IPS-15b (cell line): ENCODE measurements around the gene LDAF1.
"Not testable (repeated sequence)": the region's sequence is repeated elsewhere in the genome, so short reads cannot be mapped to it uniquely, and the experiment has no call there.

ENCODE experiments used
- H3K27me3 ChIP-seq: one replicate; pipeline ENCODE4 v1.6.1; 2013; ENCODE audit warnings: low read length; ENCODE audit not compliant: control insufficient read depth, insufficient read depth
- H3K36me3 ChIP-seq: one replicate; pipeline ENCODE4 v1.6.1; 2013; ENCODE audit warnings: low read length; ENCODE audit not compliant: control insufficient read depth, insufficient read depth
- H3K4me1 ChIP-seq: one replicate; pipeline ENCODE4 v1.6.1; 2013; ENCODE audit warnings: mild to moderate bottlenecking, low read length; ENCODE audit not compliant: control insufficient read depth, insufficient read depth
- H3K4me3 ChIP-seq: one replicate; pipeline ENCODE4 v1.5.1; 2013; ENCODE audit warnings: low read depth, low read length
- H3K9ac ChIP-seq: one replicate; pipeline ENCODE4 v1.6.1; 2013; ENCODE audit warnings: low read depth, mild to moderate bottlenecking, low read length
- H3K9me3 ChIP-seq: one replicate; pipeline ENCODE4 v1.6.1; 2013; ENCODE audit warnings: mild to moderate bottlenecking, low read length; ENCODE audit not compliant: control insufficient read depth, insufficient read depth

Gene LDAF1

GRCh38 chr16:21184834-21185233 lies 26.4 kb downstream of the LDAF1 start:
- Histone ChIP-seq H3K27me3 (peaks cover 5% of the 10 kb centered on the region), H3K9ac (no peak overlapping the region)

GRCh38 chr16:21185659-21186325 lies 27.3 kb downstream of the LDAF1 start:
- Histone ChIP-seq H3K4me1 (peaks cover 3% of the 10 kb centered on the region), H3K9ac (no peak overlapping the region), H3K4me3 (no peak overlapping the region), H3K36me3 (peaks cover 17% of the 10 kb centered on the region), H3K9me3 (peaks cover 6% of the 10 kb centered on the region), H3K27me3 (peaks cover 5% of the 10 kb centered on the region)

More at GRCh38 chr16:21184834-21185233, 26.4 kb downstream of the LDAF1 start:
- Histone ChIP-seq H3K36me3 (peaks cover 22% of the 10 kb centered on the region), H3K4me3 (no peak overlapping the region), H3K9me3 (peaks cover 6% of the 10 kb centered on the region), H3K4me1 (peaks cover 3% of the 10 kb centered on the region)

- H3K36me3 ChIP-seq = peaks cover 12% of the 10 kb centered on the region
- peaks cover 3% of the 10 kb centered on the region for H3K4me1 ChIP-seq
- H3K4me3 ChIP-seq = no peak overlapping the region
- peaks cover 5% of the 10 kb centered on the region for H3K9me3 ChIP-seq
- peaks cover 5% of the 10 kb centered on the region for H3K27me3 ChIP-seq
- no peak overlapping the region for H3K9ac ChIP-seq
Observed at GRCh38 chr16:21186326-21186691, 27.8 kb downstream of the LDAF1 start.

GRCh38 chr16:21189311-21189710 lies 30.8 kb downstream of the LDAF1 start:
- H3K36me3 ChIP-seq = no peaks in the 10 kb centered on the region
- no peak overlapping the region for H3K4me3 ChIP-seq
- H3K9me3 ChIP-seq = no peaks in the 10 kb centered on the region
- peaks cover 3% of the 10 kb centered on the region for H3K4me1 ChIP-seq
- H3K9ac ChIP-seq = no peak overlapping the region
- H3K27me3 ChIP-seq = peaks cover 5% of the 10 kb centered on the region

DNA sequence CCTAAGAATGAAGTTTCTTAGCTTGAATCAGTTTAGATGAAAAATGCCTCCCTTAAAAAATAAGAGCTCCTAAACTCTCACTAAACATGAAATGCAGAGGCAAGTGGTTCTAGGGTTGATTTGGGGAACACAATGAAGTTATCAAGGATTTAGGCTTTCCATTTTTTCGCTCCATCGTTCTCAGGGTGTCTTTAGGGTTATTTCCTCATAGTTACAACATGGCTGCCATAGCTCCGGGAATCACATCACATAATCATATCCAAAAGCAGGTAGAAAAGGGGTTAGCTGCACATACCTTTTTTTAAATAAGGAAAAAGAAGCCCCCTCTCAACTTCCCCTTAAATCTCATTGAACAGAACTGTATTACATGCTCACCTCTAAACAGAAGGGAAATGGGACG lies 31.5 kb downstream of the LDAF1 start:
- Histone ChIP-seq H3K36me3 (no peaks in the 10 kb centered on the region), H3K4me3 (no peak overlapping the region), H3K27me3 (peaks cover 5% of the 10 kb centered on the region), H3K9ac (no peak overlapping the region), H3K9me3 (no peaks in the 10 kb centered on the region), H3K4me1 (peaks cover 3% of the 10 kb centered on the region)

DNA sequence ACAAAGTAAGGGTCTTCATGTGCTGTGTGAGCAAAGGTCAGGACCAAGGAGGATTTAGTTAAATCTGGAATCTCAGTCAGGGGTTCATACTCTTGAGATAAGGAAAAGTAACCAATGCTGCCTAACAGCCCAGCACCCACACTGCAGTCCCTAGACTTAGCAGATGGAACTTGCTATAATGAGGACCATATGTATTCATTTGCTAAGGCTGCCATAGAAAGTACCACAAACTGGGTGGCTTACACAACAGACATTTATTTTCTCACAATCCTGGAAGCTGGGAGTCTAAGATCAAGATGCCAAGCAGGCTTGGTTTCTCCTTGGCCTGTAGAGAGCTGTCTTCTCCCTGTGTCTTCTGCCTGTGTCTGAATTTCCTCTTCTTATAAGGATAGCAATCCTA lies 32.1 kb downstream of the LDAF1 start:
- no peaks in the 10 kb centered on the region for H3K36me3 ChIP-seq
- H3K4me3 ChIP-seq = no peak overlapping the region
- no peak overlapping the region for H3K9ac ChIP-seq
- H3K27me3 ChIP-seq = peaks cover 5% of the 10 kb centered on the region
- H3K9me3 ChIP-seq = no peaks in the 10 kb centered on the region
- peaks cover 3% of the 10 kb centered on the region for H3K4me1 ChIP-seq

GRCh38 chr16:21192991-21193390 lies 34.5 kb downstream of the LDAF1 start:
- H3K4me1 ChIP-seq = peaks cover 3% of the 10 kb centered on the region
- no peaks in the 10 kb centered on the region for H3K36me3 ChIP-seq
- no peaks in the 10 kb centered on the region for H3K9me3 ChIP-seq
- H3K9ac ChIP-seq = no peak overlapping the region
- H3K27me3 ChIP-seq = peaks cover 3% of the 10 kb centered on the region
- no peak overlapping the region for H3K4me3 ChIP-seq

DNA sequence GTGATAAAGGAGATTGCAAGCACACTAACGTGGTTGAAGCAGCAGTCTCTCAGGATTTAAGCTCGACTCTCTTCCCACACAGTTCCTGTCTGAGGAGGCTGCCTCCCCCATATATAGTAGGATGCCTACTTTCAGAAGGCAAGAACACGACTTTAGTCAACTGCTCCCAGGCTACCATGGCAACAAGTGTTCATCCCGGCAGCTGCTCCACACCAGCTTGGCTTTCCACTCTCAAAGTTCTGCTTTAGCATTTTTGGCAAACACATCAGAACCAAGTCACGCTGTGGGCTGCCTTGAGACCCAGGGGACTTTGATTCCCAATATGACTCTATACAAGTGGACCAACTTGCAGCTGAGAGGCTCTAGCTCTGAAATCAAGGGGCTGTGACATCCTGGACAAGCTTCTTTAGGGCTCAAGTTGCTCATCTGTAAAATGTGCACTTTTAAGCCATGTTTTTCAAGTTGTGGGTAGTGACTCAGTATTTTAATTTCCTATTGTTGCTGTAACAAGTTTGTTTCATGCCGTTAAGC lies 36.4 kb downstream of the LDAF1 start:
- no peak overlapping the region for H3K9ac ChIP-seq
- H3K4me1 ChIP-seq = no peaks in the 10 kb centered on the region

DNA sequence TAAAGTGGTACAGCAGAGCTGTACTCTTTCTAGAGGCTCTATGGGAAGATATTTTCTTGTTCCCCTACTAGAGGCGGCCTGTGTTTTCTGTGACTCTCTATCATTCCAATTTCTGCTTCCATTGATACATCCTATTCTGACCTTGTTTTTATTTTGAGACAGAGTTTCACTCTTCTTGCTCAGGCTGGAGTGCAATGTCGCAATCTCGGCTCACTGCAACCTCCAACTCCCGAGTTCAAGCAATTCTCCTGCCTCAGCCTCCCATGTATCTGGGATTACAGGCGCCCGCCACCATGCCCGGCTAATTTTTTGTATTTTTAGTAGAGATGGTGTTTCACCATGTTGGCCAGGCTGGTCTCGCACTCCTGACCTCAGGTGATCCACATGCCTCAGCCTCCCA lies 36.9 kb downstream of the LDAF1 start:
- H3K27me3 ChIP-seq, H3K36me3 ChIP-seq, H3K9me3 ChIP-seq, H3K4me1 ChIP-seq, H3K4me3 ChIP-seq, H3K9ac ChIP-seq: not testable (repeated sequence)

More for the DNA sequence above, 36.4 kb downstream of the LDAF1 start:
- Histone ChIP-seq H3K36me3 (no peaks in the 10 kb centered on the region), H3K27me3 (no peaks in the 10 kb centered on the region), H3K4me3 (no peak overlapping the region), H3K9me3 (no peaks in the 10 kb centered on the region)

DNA sequence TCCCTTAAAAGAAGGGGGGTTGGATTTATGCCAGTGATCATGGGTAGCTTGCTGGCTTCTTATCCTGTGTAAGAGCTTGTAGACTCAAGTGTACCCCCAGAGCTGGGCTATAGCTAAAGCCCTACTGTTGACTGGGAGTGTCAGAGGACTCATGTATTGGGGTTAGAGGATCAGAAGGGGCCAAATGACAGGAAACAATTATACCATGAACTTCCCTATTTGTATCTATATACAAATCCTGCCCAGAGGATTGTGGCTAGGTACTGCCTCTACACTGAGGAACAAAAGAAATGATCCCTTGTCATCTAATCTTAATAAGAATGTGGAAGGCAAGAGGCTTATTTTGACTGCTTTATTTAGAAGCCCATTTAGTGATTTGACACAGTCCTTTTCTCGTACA lies 38.6 kb downstream of the LDAF1 start:
- Histone ChIP-seq H3K4me1 (no peaks in the 10 kb centered on the region), H3K4me3 (no peak overlapping the region), H3K9me3 (no peaks in the 10 kb centered on the region), H3K36me3 (no peaks in the 10 kb centered on the region), H3K27me3 (peaks cover 2% of the 10 kb centered on the region), H3K9ac (no peak overlapping the region)

- Histone ChIP-seq H3K9me3 (no peaks in the 10 kb centered on the region), H3K9ac (no peak overlapping the region), H3K4me1 (no peaks in the 10 kb centered on the region), H3K36me3 (no peaks in the 10 kb centered on the region), H3K27me3 (peaks cover 2% of the 10 kb centered on the region), H3K4me3 (no peak overlapping the region)
Observed at GRCh38 chr16:21197621-21198020, 39.1 kb downstream of the LDAF1 start.

- H3K27me3 ChIP-seq = peaks cover 2% of the 10 kb centered on the region
- no peaks in the 10 kb centered on the region for H3K36me3 ChIP-seq
- H3K4me1 ChIP-seq = no peaks in the 10 kb centered on the region
- H3K4me3 ChIP-seq = no peak overlapping the region
- H3K9me3 ChIP-seq = no peaks in the 10 kb centered on the region
- H3K9ac ChIP-seq = no peak overlapping the region
Observed at GRCh38 chr16:21199607-21200218, 41.2 kb downstream of the LDAF1 start.
